HG03571 (cell line): ENCODE measurements around the gene FKBP8.
A peak's percentile ranks its signal among the peaks of the same experiment; 100 is the strongest.

ENCODE experiments used
- ATAC-seq: cut with Tn5 transposase; IDR thresholded peaks from one replicate; pipeline ENCODE4 v1.9.1; 2021; ENCODE audit not compliant: unreplicated experiment

FKBP8 gene

DNA sequence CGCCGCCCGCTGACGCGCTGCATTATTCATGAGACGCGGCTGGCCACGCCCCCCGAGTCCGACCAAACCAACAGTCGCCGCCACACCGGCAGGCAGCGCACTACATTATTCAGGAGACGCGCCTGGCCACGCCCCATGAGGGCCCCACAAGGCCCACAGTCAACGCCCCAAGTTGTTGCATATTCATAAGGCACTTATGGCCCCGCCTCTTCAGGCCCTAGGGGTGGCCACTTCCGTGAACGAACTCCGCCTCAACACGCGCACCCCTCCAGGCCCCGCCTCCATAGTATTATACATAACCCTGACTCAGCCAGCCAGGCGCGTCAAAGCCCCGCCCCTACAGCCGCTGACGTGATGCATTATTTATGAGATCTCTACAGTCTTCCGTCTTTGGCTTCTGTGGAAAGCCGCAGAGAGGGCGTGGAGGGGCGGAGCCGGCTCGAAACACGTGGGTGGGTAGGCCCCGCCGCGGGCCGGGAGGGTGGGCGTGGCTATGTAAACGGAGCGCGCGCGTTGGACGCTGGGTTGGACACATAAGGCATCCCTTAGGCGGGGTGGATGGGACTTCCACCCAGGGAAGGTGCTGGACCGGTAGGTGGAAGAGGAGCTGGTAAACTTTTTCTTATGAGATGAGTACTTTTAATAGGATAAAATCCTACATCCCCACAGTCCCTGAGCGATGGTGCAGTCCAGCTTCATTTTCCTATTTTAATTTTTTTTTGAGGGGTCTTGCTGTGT is 21.1 kb downstream of the FKBP8 start:
- ATAC-seq, result peak; percentile 81

DNA sequence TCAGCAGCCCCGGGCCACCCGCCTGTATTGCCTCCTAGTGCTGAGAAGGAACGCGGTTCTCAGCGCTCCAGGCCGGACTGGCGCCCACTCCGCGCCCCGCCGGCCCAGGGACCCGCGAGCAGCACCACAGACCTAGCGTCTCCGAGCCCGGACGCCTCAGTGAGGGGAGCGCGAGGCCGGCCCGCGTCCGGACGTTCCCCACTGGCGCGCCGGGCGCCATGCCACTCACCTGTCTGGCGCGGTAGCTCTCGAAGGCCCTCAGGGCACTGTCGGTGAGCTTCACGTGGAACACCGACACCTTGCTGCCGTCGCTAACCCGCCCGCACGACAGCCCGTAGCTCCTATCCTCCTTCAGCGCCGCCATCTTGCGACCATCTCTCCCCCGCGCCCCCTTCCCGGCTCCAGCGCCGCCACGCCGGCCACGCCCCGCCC is 21.7 kb downstream of the FKBP8 start, which contains the start of gene ELL:
ELL (minus strand) TSS at position 379 of the 432 bp plus-strand sequence; CDS start at position 364, 15 bp downstream.
- no peak for ATAC-seq

DNA sequence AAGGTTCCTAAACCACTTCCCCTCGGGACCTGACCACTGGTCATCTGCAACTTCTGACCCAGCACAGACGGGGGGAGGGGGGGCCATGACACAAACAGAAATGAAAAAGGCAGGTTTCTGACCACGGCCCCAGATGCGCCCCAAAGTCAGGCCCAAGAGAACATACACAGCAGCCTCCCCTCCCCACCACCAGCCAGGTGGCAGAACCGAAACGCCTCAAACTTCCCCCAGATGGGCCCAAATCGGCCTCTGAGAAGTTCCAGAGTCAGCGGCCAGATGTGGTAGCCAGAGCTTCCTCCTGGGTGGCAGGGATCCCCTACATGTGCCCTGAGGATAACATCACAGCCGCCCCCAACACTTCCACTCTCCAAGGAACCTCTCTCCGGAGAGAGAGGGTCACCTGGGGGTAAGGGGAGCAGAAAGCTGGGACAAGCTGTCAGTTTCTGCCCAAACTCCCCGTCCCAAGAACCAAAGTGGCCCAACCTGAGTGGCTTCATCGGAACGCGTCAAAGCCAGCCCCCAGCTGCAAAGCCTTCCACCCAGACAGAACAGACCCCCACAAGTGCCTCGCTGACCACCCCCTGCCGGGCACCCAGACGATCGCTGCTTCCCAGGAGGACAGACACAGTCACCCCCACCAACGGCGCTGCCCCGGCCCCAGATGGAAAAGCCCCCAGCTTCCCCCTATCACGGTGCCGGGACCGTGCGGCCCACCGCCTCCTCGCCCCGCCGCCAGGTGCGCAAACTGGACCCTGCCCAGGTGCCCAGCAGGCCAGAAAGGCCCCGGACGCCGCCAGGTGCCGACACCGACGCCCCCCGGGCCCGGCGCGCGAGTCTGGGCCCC is 22.3 kb downstream of the FKBP8 start:
- no peak for ATAC-seq

DNA sequence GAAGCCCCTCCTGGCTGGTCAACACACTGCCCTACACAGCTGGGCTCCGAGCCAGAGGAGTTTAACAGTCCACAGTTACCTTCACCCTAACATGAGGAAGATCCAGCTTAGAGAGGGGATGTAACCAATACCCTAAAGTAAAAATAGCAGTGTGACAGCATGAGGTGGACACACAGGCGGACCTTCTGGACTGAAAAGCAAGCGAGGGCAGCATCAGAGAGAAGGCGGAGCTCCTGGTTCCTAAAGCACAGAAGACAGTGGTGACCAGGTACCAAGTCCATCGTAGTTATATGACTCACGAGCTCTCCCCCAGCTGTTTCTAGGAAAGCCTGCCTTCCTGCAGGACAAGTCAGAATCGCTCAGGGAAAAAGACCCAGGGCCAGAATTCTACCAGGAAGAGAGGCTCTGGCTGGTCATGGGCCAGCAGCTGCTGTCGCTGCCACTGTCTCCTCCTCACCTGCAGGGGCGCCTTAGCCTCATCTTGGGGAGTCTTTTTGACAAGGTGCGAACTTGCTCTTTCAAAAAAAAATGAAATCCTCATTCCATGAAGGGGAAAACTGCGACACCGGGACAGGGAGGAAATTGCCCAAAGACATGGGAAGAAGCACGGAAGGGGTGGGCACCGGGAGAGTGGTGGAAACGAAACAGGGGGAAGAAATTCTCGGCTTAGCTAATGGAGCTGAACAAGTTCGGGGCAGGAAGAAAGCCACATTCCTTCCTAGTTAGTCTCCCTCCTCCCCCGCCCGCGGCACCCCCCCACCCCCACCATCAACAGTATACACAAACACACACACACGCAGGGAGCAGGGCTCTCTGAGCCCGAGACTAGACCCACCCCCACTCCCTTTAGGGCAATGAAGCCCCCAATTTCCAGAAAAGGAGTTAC is 23.2 kb downstream of the FKBP8 start:
- ATAC-seq, result no peak

- no peak for ATAC-seq
Measured at GRCh38 chr19:18518639-18519038, 24.7 kb downstream of the FKBP8 start.

DNA sequence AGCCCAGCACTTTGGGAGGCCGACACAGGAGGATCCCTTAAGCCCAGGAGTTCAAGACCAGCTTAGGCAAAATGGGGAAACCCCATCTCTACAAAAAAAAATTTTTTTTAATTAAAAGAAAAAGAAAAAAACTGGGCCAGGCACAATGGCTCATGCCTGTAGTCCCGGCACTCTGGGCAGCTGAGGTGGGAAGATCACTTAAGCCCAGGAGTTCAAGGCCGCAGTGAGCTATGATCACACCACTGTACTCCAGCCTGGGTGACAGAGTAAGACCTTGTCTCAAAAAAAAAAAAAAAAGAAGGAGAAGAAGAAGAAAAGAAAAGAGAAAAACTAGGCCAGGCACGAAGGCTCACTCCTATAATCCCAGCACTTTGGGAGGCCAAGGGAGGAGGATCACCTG is 25.8 kb downstream of the FKBP8 start:
- ATAC-seq, result no peak

- ATAC-seq, result no peak
Measured at GRCh38 chr19:18515959-18516358, 27.4 kb downstream of the FKBP8 start.

GRCh38 chr19:18514800-18515682 is 28.3 kb downstream of the FKBP8 start:
- ATAC-seq, result no peak

- no peak for ATAC-seq
Measured at GRCh38 chr19:18513868-18514267, 29.5 kb downstream of the FKBP8 start.

GRCh38 chr19:18510216-18510615 is 33.2 kb downstream of the FKBP8 start:
- no peak for ATAC-seq

DNA sequence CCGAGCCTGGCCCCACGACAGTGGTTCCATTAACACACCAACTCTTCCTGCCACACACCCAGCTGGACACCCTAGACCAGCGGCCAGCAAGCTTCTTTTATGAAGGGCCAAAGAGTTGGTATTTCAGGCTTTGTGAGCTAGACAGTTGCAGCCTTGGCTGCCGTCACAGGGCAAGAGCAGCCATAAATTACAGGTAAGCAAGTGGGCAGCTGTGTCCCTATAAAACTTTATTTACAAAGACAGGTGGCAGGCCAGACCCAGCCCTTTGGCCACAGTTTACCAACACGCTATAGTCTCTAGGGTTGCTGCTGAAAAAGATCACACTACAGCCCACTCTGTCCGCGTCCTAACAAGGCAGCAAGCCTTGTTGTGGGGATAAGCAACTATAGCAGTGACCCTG is 34.8 kb downstream of the FKBP8 start:
- ATAC-seq, result no peak

GRCh38 chr19:18507727-18508440 is 35.5 kb downstream of the FKBP8 start:
- no peak for ATAC-seq

- ATAC-seq, result no peak
Measured at GRCh38 chr19:18507021-18507726, 36.2 kb downstream of the FKBP8 start.

GRCh38 chr19:18506101-18506930 is 37.1 kb downstream of the FKBP8 start:
- ATAC-seq, result no peak

GRCh38 chr19:18504886-18505610 is 38.3 kb downstream of the FKBP8 start:
- ATAC-seq, result no peak

DNA sequence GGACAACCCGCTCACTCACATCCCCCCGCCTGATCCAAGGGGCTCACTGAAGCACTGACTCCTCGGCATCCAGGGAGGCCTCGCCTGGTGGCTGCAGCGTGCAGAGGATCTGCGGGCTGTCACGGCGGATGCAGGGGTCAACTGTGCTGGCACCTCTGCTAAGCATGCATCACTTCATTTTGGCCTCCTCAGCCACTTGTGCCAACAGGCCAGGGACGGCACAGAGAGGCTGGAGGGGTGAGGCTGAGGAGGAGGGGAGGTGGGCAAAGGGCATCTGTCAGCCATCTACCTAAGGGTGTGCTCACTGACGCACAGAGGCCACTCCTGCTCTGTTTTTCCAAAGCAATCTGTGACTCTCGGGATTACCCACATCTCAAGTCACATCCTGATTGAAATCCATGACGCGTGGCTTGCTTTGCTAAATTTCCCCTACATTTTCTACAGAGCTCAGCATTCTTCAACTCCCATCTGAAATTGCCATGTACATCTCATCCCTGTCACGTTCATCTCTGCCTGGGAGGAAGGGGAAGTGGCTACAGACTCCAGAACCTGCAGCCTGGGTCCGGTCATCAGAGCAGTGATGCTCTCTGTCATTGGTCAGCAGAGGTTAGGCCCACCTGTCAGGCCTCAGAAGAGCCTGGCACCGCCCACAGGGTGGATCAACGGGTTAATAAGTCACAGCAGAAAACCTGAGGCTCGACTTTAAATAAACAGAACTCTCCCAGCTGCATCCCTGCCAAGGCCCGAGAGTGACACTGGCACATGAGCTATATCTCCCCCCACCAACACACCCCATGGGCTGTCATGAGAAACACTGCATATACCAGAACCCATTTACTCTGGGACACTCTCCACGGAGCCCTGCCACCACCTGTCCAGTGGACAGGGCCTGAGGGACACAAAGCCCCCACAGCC is 39.1 kb downstream of the FKBP8 start:
- peak; percentile 59 for ATAC-seq
